Ramos (cell line): Measurements from ENCODE around the gene CELF4.

ENCODE experiments used
- in situ Hi-C: fragments of 300-500 bp; cut with MboI; formaldehyde crosslinking; loops from one replicate; pipeline ENCODE4 v1.14.3; 2022; ENCODE audit warnings: low sequenced_read_pairs; ENCODE audit not compliant: unreplicated experiment

The CELF4 gene

GRCh38 chr18:37258131-37258530, 307.5 kb downstream of the CELF4 start:
- in situ Hi-C loops = no loop called here

- in situ Hi-C loops = no loop called here
Measured at GRCh38 chr18:37254973-37255372, 310.6 kb downstream of the CELF4 start.

GRCh38 chr18:37254236-37254754, 311.3 kb downstream of the CELF4 start:
- in situ Hi-C loops = no loop called here

GRCh38 chr18:37253394-37254235, 312.0 kb downstream of the CELF4 start:
- in situ Hi-C loops = no loop called here

GRCh38 chr18:37252854-37253393, 312.7 kb downstream of the CELF4 start:
- in situ Hi-C loops = no loop called here

- in situ Hi-C loops = no loop called here
Measured at GRCh38 chr18:37252342-37252741, 313.3 kb downstream of the CELF4 start.

GRCh38 chr18:37251679-37252078, 313.9 kb downstream of the CELF4 start:
- in situ Hi-C loops = no loop called here

- in situ Hi-C loops = no loop called here
Measured at GRCh38 chr18:37249895-37250618, 315.5 kb downstream of the CELF4 start.

GRCh38 chr18:37249171-37249886, 316.3 kb downstream of the CELF4 start:
- in situ Hi-C loops = no loop called here

GRCh38 chr18:37248281-37248680, 317.3 kb downstream of the CELF4 start:
- in situ Hi-C loops = no loop called here

- in situ Hi-C loops = no loop called here
Measured at GRCh38 chr18:37247497-37248161, 318.0 kb downstream of the CELF4 start.

- in situ Hi-C loops = no loop called here
Measured at GRCh38 chr18:37246779-37247340, 318.7 kb downstream of the CELF4 start.

GRCh38 chr18:37244618-37245017, 321.0 kb downstream of the CELF4 start:
- in situ Hi-C loops = no loop called here

GRCh38 chr18:37243741-37244140, 321.9 kb downstream of the CELF4 start:
- in situ Hi-C loops = no loop called here

- in situ Hi-C loops = no loop called here
Measured at GRCh38 chr18:37242826-37243560, 322.6 kb downstream of the CELF4 start.

- in situ Hi-C loops = no loop called here
Measured at GRCh38 chr18:37242091-37242490, 323.5 kb downstream of the CELF4 start.

GRCh38 chr18:37238282-37239108, 327.1 kb downstream of the CELF4 start:
- in situ Hi-C loops = no loop called here

GRCh38 chr18:37235583-37235982, 330.0 kb downstream of the CELF4 start:
- in situ Hi-C loops = no loop called here
